GM18511 (cell line): ENCODE measurements around the gene LRIG1.

Experiments
- ATAC-seq: cut with Tn5 transposase; IDR thresholded peaks from one replicate; pipeline ENCODE4 v1.9.1; 2021; ENCODE audit warnings: mild to moderate bottlenecking, moderate library complexity; ENCODE audit not compliant: unreplicated experiment

The LRIG1 gene

DNA sequence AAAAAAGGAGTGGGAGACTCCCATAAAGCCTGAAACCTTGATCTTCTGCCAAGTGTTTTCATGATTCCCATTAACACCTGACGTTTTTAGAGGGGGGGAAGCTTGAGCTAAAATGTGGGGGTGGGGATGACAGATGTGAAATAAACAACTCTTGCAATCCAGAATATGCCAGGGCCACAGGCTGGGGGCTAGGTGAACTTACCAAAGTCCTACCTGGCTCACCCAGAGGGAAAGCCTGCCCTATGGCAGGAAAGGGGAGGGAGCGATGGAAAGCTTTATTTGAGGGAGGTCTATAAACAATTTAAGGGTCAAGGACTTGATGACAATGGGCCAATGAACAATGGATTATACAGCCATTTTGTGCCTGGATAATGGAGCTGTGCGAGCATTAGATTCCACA is 108.3 kb downstream of the LRIG1 start:
- ATAC-seq, result no peak

DNA sequence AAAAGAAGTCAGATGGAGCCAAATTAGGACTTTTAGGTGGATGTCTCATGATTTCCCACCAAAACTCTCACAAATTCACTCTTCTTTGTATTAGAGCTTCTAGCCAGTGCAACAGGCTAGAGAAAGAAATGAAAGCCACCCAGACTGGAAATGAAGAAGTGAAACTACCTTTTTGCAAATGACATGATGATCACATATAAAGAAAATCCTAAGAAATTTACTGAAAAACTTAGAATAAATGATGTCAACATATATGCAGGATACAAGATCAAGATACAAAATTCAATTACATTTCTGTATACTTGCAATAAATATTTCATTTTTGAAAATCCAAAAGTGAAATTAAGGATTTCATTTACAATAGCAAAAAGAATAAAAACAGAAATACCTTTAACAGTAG is 110.8 kb downstream of the LRIG1 start:
- ATAC-seq, result peak; percentile 27

DNA sequence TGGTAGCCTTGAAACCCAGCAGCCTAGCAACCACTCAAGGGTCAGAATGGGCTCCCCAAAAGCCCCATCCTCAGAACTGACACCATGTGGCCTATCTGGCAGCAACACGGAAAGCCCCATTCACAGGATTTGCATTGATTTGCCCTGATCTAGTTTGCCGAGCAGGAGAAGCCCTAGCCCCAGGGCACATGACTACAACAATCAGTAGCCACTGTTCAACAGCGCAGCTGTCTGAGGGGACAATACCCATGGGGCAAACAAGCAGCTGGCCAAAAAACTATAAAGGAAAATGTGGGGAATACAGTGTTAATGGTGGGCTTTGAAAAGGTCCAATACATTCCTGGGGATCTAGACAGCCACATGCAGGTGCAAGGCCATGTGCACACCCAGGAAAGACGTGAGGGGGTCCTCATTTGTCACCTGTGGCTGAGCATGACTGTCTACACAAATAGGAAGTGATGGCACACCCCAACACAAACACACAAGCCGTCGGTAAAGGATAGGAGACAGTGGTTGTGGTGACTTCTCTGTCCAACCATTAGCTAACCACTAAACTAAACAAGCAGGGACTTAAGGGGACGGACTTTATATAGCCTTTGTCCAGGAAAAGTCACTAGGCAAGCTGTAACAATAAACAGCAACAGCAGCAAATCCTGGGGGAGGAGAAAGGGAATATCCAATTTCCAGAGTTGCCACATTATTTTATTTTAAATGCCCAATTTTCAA is 113.7 kb downstream of the LRIG1 start:
- peak; percentile 49 for ATAC-seq

DNA sequence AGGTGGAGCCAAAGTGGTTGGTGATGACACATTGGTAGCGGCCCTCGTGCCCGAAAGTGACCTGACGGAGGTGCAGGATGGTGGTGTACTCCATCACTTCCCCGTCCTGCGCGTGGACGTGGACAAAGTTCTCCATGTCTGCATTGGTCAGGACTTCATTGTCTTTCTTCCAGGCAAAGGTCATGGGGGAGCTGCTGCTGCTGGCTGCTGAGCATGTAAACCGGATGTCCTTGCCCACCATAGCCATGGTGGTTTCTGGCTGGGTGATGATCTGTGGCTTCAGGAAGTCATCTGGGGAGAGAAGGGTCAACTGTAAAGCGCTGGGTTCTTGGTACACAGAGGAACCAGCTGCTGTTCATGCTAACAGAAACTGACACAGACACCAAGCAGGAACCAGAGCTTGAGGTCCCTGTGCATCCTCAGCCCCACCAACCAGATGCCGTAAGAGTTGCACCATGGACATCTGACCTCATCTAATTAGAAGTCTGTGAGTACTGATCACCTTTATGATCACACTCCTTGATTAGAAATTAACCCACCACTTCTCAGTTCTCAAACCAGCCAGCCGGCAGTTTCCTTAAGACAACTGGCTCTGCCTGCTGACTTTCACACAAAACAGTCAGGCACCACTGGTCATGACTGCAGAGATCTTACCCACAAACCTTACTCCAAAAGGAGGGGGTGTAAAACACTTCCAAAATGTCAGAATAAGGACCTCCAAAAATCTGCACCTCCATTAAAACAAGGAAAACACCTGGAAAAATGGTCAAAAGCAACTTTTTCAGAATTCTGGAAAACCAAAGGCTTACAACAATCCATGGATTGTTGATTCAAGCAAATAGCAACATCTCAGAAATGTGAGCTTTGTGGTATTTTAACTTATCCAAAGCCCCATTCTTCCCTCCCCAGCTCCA is 114.6 kb downstream of the LRIG1 start:
- ATAC-seq, result peak; percentile 87

DNA sequence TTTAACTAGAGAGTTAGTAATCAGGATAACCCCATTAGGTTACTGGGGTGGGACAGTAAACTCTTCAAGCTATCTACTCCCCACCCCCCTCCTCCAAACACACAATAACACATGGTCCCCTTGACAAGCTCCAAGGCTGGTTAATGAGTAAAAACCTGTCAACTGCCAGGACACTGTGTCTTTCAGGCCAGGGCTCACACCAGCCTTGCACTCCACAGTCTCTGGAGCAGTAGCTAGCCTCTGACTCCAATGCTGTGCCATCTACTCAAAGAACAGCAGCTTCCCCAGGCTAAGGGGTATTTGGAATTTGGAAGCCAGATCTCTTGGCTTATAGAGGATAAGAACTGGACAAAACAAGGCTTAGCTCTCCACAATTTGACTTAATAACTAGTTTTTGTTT is 115.8 kb downstream of the LRIG1 start:
- no peak for ATAC-seq

DNA sequence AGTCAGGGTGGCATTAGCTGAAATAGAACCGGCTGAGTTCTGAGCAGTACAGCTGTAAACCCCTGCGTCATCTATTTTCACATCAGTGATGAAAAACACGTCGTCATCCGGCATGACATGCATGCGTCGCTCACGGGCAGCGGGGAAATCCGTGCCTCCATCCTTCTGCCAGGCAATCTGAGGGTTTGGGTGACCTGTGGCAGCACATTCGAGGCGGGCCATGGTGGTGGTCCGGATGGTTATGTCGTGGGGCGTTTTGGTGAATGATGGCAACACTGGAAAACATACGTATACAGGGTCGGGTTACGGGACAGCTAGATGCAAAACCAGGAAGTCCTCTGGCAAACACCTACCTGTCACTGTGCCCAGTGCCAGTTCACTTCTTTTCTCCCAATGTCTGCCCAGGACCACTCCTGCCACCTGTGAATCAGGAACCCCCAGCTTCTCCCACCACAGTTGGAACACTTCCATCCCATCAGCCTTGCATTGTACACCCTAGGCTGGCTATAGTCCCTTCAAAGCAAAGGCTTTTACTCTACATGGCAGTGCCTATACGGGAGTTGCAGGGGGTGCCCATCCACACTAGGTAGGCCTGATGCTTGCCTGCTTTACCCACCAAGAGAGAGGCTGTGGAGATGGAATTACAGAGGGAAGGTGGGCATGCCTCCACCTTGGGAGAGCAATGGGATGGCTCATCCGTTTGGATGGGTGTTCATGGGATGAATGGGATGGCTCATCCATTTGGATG is 116.7 kb downstream of the LRIG1 start:
- ATAC-seq, result no peak

DNA sequence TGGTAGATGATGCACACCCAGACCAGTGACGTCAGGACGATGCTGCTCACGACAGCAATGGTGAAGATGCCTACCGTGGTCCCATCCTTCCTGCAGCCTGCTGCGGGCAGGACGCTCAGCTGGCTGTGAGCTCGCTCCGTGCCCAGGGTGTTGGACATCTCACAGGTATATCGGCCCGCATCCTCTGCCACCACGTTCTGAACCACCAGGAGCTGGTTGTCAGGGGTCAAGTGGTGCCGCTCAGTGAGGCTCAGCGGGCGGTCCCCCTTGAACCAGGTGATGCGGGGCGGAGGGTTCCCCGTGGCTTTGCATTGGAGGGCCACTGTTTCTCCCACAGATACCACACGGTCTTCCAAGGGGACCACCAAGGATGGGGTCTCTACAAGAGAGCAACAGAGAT is 117.8 kb downstream of the LRIG1 start:
- no peak for ATAC-seq

DNA sequence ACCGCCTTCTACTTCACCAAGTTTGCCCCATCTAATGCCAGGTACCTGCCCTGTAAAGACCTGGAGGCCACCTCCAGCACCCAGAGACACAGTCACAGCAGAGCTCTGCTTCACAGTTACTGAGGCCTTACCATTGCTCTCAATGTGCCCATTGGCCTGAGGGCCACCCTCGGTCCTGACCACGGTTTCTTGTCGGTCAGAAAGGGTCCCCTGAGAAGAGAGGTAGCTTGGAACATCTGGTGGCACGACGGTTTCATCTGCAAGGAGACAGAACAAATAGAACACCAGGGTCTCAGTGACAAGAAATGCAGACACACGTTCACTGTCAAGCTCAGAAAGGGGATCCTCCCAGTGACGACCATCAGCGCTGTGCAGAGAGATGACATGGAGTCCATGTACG is 118.7 kb downstream of the LRIG1 start:
- no peak for ATAC-seq

DNA sequence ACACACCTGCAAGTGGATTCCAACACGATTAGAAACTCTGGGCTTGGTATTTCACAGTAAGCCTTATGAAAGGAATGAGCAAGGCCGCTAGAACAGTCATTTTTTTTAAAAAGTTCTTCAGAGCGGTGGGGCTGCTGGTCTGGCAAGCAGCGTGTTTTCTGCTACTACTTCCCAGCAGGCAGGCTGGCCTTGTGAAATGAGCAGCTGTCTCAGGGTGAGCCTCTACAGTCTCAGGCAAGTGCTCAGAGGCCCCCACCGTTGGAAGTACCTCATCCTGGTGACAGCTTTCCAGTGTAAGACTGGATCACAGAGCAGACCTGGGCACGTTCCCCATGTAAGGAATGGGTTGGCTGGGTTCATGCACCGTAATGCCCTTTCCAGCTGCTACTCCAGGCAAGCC is 119.2 kb downstream of the LRIG1 start:
- ATAC-seq, result no peak

DNA sequence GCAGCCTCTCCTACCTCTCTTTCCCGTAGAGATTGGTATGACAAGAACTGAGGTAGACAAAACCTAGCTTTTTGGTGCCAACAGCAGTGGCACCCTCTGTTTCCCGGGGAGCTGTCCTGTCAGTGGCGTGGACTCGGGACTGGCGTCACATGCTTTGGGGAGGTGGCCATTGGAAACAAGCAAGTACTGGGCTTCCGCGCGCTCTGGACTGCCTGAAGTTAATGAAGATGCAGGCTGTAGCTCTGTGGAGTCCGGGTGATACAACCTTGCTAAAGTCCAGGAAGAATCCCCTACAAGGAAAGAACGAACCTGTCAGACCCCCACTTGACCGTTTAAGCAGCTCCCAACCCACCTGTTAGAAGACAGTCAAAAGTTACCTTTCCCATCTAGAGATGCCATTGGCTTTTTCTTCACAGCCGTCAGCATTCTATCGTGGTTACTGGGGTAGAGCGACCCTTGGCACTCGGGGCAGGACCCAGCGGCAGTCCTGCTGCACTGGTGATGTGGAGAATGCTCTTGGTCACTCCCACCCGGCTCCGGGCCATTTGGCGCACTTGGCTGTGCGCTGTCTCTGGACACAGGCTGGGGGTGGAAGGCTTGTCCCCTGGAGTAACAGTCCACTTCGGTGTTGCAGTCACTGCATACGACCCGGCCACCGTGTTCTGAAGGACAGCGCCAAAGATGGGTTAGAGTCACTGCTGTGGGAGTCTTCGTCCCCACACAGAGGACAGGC is 120.5 kb downstream of the LRIG1 start:
- ATAC-seq, result no peak

DNA sequence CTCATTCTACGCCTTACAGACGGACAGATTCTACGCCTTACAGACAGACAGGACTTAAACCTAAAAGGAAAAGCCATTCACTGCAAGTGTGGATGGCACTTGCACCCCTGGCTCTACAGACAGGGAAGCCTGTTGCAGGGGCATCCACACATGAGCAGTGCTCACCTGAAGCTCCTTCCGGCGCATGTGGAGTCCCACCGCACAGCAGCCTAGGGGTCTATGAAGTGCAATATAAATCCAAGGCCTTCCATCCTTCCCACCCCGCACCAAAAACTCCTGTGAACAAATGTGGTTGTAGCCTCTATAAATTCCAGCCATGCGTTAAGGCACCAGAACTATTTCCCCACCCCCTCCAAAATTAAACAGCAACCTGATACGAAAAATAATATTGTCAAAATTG is 121.3 kb downstream of the LRIG1 start:
- ATAC-seq, result no peak

DNA sequence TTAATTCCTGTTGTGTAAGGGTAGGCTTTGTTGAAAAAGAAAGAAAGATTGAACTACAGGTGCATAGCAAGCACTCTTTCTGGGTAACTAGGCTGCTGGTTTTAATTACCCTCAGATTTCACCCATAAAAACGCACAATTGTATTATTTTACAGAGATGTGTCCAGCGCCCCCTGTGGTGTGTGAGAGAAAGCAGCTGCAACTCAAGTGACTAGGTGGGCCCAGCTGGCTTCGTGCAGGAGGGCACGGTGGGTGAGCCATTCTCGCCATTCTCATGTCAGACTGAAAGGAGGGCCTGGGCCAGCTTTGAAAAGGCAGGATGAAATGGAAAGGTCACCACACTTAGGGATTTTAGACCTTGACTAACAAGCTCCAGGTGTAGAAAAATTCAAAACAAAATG is 122.6 kb downstream of the LRIG1 start:
- no peak for ATAC-seq

DNA sequence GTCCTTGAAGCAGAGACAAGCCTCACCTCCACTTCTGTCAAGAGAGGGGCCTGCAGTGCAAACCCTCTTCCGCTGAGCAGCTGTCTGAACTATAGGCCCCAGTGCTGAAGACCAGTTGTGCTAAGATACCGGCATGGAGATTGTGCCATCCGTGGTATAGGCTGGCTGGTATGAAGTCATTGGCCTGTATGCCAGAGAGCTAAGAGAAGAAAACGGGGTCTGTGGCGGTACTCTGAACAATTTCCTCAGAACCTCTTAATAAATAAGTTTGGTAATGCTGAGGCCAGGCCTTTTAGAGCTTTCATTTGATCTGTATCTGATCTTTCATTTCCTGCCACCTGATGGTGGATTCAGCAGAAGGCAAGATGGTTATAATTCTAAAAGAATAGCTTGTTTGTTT is 123.0 kb downstream of the LRIG1 start:
- no peak for ATAC-seq

DNA sequence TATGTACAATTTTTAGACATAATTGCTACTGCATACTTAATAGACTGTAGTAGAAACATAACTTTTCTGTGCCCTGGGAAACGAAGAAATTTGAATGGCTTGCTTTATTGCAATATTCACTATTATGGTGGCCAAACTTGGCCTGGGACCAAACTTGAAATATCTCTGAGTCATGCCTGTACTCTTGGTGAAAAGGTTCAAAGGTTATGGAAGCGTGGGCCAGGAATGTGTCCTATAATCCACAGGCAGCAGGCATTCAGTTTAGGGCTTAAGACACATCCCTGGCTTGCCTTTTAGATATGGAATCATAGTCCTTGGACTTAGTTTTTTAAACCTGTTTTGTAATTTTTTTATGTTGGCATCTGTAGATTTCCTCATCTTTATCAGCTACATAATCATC is 124.3 kb downstream of the LRIG1 start:
- no peak for ATAC-seq

DNA sequence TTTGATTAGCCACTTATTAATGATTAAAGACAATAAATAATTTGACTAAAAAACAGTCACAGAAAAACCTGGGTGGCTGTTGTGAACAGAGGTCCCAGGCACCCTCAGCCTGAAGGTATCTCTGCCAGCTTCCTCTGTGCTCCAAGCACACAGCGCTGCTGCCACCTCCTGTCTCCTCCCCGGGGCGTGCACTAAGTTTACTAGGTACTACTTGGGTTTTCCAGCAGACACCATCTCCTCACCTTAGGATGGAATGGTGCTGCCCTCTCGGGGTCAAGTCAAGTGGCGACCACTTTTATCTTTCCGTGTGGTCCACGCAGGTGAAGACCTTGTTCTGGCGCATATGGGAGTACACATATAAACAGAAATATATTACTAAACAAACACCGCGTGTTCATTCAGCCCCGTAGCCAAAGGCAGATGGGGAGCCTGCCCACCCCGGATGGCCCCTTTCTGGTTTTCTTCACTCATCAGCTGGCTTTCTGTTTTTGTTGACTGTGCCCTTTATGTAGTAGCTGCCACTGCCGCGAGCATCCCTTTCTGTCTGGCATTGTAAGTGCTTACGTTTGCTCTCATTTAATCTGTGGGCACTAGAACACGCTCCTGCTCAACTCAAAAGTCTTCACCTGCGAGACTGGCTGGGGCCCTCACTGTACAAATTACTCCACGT is 128.0 kb downstream of the LRIG1 start:
- no peak for ATAC-seq

DNA sequence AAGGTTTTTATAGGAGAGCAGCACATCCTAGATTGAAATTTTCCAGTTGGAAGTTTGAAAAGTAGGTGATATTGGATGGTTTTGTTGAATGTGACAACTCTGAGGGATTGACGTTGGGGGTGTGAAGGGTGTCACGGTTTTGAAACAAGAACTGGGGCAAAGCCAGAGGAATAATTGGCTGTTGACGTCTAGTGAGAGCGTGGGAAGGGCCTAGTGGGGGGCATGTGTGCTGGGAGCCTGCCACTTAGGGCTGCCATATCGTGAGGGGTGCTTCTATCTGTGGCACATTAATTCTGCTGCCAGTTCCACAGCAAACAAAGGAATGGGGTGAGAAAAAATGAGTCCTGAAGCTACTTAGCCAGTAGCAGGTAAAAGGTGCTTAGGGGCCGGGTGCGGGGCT is 129.4 kb downstream of the LRIG1 start:
- ATAC-seq, result no peak

DNA sequence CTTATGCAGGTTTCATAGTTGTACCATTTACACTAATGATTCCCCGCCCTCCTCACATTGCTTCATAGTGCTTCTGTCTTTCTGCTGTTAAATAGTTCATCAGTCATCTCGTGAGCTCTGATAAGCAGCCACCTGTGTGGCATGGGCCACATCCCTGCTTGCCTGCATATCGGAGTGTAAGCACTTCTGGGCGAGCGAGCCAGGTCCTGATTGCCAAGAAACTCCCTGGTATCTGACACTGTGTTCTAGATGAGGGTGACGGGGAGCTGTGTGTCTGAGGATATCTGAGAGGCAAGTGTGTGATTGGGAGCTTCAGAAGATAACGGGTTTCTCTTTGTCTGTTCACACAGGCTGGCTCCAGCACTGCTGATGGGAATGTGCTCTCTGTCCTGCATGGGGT is 130.6 kb downstream of the LRIG1 start:
- no peak for ATAC-seq

DNA sequence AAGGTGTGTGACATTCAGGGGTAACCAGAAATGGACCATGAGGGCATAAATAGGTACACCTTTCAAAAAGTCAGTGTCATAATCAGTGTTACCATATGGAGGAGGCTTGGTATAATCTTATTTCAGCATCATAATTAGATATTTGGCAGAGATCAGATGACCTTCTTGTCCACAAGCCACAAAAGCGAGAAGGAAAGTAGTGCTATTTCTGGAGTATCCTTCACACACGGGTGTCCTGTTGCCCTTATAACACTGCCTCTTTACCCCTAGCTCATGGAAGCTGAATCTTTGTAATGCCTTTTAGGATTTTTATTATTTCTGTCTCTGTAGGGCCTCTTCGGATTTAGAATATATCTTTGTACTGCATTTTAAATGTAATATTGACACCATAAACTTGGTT is 132.8 kb downstream of the LRIG1 start:
- ATAC-seq, result no peak

DNA sequence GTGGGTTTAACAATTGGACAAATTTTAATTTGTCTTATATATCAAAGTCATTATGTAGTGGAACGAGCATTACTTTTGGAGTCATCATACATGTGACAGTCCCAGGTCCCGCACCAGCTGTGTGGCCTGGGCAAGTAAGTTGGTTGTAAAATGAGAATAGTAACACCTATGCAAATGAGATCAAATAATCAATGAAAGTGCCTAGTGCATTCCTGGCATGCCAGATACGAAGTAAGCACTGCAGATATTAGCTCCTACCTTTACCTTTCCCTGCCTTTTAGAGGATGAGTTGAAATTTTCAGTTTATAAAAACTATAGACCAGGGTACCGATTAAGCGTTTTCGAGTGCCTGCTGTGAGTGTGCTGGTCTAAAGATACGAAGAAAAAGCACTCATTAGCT is 134.1 kb downstream of the LRIG1 start:
- ATAC-seq, result no peak

DNA sequence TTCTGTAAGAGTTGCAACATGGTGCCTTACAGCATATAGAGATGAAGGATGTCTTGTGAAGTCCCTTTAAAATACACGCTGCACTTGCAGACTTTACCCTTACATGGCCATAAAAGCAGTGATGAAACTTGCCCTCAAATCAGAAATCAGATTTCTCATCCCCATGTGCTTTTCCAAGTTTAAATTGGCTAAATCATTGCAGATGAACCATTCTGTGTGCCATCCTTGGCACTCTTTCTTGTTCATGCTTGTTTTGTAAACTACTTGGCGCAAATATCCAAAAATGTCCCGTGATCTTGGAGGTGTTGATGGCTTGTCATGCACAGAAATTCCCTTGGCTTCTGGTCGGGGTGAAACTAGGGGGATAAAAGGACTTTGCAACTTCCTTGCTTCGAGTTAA is 135.7 kb downstream of the LRIG1 start:
- ATAC-seq, result no peak
